Lung microvascular endothelial cell (primary cell): Measurements from ENCODE around the gene RHOG. TPM values are rescaled to one million over a fixed set of nuclear protein-coding genes. Genes with fewer than 3 reads are reported as not detected.
A peak's percentile ranks its signal among the peaks of the same experiment; 100 is the strongest.
"Not testable (repeated sequence)": the region's sequence is repeated elsewhere in the genome, so short reads cannot be mapped to it uniquely, and the experiment has no call there.

Source experiments
- DNase-seq, 2 donors: peaks; one replicate each; pipeline versions ENCODE4 v3.0.0 to v3.0.0-alpha.2; 2010; ENCODE audit warnings: low read depth in 2 of 2
- total RNA-seq: library from RNA; depleted of rRNA; stranded (reverse); fragments of >200 nt; gene quantifications from 2 replicates; pipeline ENCODE4 v1.2.1, GENCODE V29; 2014

Gene RHOG
- total RNA-seq, 1 donor from 2014 or later: 8.5 TPM

GRCh38 chr11:3834664-3835461, 5.9 kb downstream of the RHOG start:
- peak in 1 of 2 donors; percentile 64 for DNase-seq

DNA sequence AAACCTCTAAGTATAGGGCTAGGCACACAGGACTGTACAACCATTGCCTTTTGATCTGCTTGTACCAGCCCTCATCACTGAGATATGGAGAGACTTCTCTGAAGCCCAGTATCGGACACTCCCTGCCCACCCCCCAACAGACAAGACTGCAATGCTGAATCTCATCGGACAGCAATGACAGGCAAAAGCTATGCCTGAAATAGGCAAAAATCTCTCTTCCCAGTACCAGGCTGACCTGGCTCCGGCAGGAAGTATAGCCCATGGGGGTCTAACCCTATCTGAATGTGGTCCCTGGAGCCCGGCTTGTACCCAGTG, 6.5 kb downstream of the RHOG start:
- DNase-seq: no peak

DNA sequence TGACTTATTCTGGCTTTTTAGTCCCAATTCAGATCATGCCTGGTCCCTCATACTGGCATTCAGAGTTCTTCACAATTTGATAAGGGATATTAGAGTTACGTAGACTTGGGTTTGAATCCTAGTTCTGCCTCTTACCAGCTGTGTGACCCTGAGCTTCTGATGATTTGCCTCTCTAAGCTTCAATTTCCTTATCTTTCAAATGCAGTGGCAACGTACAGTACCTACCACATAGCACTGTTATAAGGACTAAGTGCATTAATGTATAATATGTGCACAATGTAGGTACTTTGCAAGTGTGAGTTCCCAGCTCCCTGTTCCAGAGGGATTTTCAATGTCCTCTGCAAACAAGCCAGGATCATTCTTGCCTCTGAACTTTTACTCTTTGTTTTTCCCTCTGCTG, 7.3 kb downstream of the RHOG start:
- no peak for DNase-seq

DNA sequence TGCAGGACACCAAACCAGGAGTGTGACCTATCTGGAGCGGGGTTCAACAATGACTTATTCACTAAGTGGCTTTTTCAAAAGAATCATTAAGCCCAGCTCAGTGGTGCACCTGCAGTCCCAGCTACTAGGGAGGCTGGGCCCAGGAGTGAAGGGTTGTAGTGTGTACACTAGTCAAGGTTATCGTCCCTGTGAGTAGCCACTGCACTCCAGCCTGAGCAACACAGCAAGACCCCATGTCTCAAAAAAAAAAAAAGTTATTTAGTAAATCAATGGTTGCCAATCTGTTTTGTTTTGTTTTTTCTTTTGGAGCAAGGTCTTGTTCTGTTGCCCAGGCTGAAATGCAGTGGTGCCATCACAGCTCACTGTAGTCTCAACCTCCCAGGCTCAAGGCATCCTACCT, 7.9 kb downstream of the RHOG start:
- DNase-seq: no peak

DNA sequence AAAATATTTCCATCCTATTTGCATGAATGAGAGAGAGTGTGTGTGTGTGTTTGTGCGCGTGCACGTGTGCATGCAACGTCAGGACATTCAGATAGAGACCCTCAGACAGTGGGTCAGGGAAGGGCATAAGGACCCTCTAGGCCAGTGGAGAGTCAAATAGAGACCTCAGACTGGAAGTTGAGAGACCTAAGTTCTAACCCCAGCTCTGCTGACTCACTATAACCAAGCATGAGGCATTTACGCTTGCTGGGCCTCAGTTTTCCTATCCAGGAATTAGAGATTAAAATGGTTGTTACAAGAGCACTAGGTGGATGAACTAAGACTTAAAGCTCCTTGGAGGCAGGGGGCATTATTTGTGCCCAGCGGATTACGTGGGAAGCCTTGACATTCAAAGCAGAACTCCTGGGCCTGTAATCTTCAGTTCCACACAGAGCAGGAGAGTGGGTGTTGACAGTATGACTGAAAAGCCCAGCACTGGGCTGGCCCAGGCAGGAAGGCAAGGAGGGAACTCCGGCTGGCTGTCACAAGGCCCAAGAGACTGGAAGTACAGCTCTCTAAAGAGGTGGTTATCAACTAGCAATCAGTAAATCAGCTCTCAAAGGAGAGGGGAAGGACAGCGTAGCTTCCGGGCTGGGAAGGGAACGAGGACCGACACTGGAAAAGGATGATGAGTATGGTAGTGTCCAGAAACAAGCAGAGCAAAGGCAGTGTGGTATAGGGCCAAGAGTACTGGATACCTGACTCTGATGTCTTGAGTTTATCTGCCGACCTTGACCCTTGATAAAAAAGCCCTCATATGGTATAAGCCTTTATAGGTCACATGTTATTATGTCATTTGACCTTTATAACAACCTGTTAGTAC, 9.2 kb downstream of the RHOG start:
- DNase-seq: no peak

GRCh38 chr11:3830730-3831129, 10.0 kb downstream of the RHOG start:
- no peak for DNase-seq

GRCh38 chr11:3830088-3830487, 10.7 kb downstream of the RHOG start:
- DNase-seq: no peak

- DNase-seq: no peak
These were observed 13.1 kb downstream of the RHOG start for GRCh38 chr11:3827434-3828186.

DNA sequence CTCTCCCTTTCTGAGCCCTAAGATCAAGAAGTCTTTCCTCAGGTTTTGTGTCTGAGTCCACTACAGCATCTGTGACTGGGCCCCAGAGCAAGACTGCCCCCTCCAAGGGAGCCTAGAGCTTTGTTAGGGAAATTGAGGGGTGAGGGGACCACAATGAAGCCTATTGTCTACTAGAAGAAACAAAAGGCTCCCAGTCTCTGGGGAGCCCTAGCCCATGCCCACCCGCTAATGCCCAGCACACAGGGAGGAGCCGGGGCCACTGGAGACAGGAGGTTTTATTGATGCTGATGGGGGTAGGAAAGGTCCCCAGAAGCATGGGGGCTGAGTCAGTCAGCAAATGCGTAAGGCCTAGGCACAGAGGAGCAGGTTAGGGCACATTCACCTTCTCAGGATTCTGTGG, 14.0 kb downstream of the RHOG start:
- DNase-seq: no peak

GRCh38 chr11:3825473-3826154, 15.1 kb downstream of the RHOG start:
- DNase-seq: no peak

GRCh38 chr11:3824714-3825472, 15.9 kb downstream of the RHOG start:
- DNase-seq: peak; percentile 55 to 73

GRCh38 chr11:3823762-3824506, 16.8 kb downstream of the RHOG start:
- DNase-seq: no peak

- DNase-seq: peak in 1 of 2 donors; percentile 68
These were observed 17.5 kb downstream of the RHOG start for GRCh38 chr11:3823303-3823702.

GRCh38 chr11:3822312-3822711, 18.4 kb downstream of the RHOG start:
- no peak for DNase-seq

- DNase-seq: no peak
These were observed 19.8 kb downstream of the RHOG start for GRCh38 chr11:3820971-3821370.

DNA sequence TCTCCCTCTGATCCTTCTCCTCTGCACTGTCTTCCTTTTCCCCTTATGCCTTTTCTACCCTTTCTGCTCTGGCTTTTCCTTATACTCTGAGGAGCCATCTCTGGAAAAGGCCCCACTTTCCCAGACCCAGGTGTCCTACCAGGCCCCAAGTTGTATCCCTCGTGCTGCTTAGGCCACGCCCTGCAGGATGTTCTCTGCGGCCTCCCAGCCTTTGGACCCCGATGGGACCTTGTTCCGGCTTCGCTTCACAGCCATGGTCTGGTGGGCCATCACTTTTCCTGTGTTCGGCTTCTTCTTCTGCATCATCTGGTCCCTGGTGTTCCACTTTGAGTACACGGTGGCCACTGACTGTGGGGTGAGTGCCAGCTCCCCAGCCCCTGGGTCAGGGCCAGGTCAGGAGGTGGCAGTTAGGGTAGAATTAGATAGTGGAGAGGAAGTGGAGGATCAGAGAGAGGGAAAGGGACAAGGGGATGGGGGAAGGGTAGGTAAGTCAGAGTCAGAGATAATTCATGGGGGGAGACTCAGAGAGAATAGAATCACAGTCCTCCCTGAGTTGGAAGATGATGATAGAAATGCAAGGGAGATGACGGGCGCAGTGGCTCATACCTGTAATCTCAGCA, 23.5 kb downstream of the RHOG start:
- no peak for DNase-seq

DNA sequence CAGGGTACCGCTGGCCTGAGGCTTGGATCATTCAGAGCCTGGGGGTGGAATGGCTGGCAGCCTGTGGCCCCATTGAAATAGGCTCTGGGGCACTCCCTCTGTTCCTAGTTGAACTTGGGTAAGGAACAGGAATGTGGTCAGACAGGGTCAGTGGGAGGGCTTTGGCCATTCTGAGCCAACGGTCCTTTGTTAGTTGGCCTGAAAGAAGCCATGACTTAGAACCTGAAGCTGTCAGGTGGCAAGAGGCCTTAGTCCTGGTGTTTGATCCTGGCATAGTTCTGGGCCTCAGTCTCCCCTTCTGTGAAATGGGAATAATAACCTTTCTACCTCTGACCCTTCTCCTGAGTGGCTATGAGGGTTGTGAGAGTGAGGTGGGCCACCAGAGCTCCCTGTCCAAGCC, 24.1 kb downstream of the RHOG start:
- DNase-seq: no peak

GRCh38 chr11:3815845-3816244, 24.9 kb downstream of the RHOG start:
- DNase-seq: no peak

DNA sequence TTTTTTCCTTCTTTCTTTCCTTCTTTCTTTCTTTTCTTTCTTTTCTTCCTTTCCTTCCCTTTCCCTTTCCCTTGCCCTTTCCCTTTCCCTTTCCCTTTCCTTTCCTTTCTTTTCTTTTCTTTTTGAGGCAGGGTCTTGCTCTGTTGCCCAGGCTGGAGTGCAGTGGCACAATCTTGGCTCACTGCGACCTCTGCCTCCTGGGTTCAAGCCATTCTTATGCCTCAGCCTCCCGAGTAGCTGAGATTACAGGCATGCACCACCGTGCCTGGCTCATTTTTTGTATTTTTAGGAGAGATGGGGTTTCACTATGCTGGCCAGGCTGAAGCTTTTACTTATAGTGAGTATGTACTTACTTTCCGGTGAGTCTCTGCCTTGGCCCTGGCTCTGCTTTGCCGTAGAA, 25.9 kb downstream of the RHOG start:
- DNase-seq: not testable (repeated sequence)

- no peak for DNase-seq
These were observed 29.8 kb downstream of the RHOG start for GRCh38 chr11:3810951-3811350.
